Fibroblast of pulmonary artery (primary cell): Measurements from ENCODE around the gene AREL1.

Source experiments
- DNase-seq: peaks from one replicate; pipeline ENCODE4 v3.0.0-alpha.2; 2010; ENCODE audit warnings: low read depth
- H3K4me3 ChIP-seq: replicated peaks from 2 replicates; pipeline ENCODE4 v1.5.1; 2011; ENCODE audit warnings: low read depth, mild to moderate bottlenecking, control low read depth, low read length, moderate library complexity
- CTCF ChIP-seq: IDR thresholded peaks from 2 replicates; pipeline ENCODE4 v1.5.1; 2011; ENCODE audit warnings: mild to moderate bottlenecking, control low read depth, low read length, inconsistent platforms; ENCODE audit errors: missing control alignments

Gene AREL1

GRCh38 chr14:74697976-74698375 is 14.9 kb downstream of the AREL1 start:
- DNase-seq = no peak
- no peak for TF ChIP-seq CTCF
- no peak overlapping the region for H3K4me3 ChIP-seq

GRCh38 chr14:74697543-74697942 is 15.3 kb downstream of the AREL1 start:
- DNase-seq = no peak
- no peak overlapping the region for H3K4me3 ChIP-seq
- TF ChIP-seq CTCF = no peak

- no peak for TF ChIP-seq CTCF
- H3K4me3 ChIP-seq = no peak overlapping the region
Measured at GRCh38 chr14:74697011-74697410, 15.9 kb downstream of the AREL1 start.

GRCh38 chr14:74695406-74695805 is 17.5 kb downstream of the AREL1 start:
- no peak for DNase-seq
- H3K4me3 ChIP-seq = no peak overlapping the region
- TF ChIP-seq CTCF = no peak

More at GRCh38 chr14:74697011-74697410, 15.9 kb downstream of the AREL1 start:
- no peak for DNase-seq

- DNase-seq = no peak
- H3K4me3 ChIP-seq = no peak overlapping the region
- no peak for TF ChIP-seq CTCF
Measured at GRCh38 chr14:74693191-74693590, 19.7 kb downstream of the AREL1 start.

- H3K4me3 ChIP-seq = no peak overlapping the region
- DNase-seq = no peak
- TF ChIP-seq CTCF = no peak
Measured at GRCh38 chr14:74691456-74691855, 21.4 kb downstream of the AREL1 start.

- no peak for TF ChIP-seq CTCF
- no peak for DNase-seq
- H3K4me3 ChIP-seq = no peak overlapping the region
Measured at GRCh38 chr14:74685921-74686678, 26.8 kb downstream of the AREL1 start.
